Lung (tissue), 12 donors: ENCODE measurements around the gene NRXN2. TPM values are rescaled to one million over a fixed set of nuclear protein-coding genes. Genes with fewer than 3 reads are reported as not detected.

ENCODE experiments used
- ATAC-seq: fragments of 200-7000 bp; cut with Tn5 transposase; one replicate; pipeline ENCODE4 v1.9.1; 2020; ENCODE audit warnings: moderate number of reproducible peaks; ENCODE audit not compliant: insufficient read depth, low FRiP score
- DNase-seq, 3 donors: peaks; one replicate each; pipeline ENCODE4 v3.0.0-alpha.2; 2013 to 2017
- H3K27ac ChIP-seq, 2 donors: one replicate each; pipeline ENCODE4 v1.5.1; 2013; ENCODE audit warnings: mild to moderate bottlenecking in 2 of 2, moderate library complexity in 2 of 2, control low read depth in 1 of 2, inconsistent platforms in 1 of 2, low read depth in 1 of 2, low read length in 1 of 2
- H3K27me3 ChIP-seq, 3 donors: one replicate each; pipeline ENCODE4 v1.5.1; 2013; ENCODE audit warnings: low read length in 2 of 3; ENCODE audit not compliant: control insufficient read depth in 3 of 3, insufficient read depth in 3 of 3
- H3K36me3 ChIP-seq, 4 donors: one replicate each; pipeline ENCODE4 v1.5.1; 2013; ENCODE audit warnings: low read length in 4 of 4, mild to moderate bottlenecking in 1 of 4, moderate library complexity in 1 of 4; ENCODE audit not compliant: control insufficient read depth in 4 of 4, insufficient read depth in 4 of 4
- H3K4me1 ChIP-seq, 5 donors: one replicate each; pipeline ENCODE4 v1.5.1; 2013; ENCODE audit warnings: low read length in 5 of 5, mild to moderate bottlenecking in 2 of 5, moderate library complexity in 1 of 5; ENCODE audit not compliant: control insufficient read depth in 5 of 5, insufficient read depth in 5 of 5
- H3K4me3 ChIP-seq: one replicate; pipeline ENCODE4 v1.5.1; 2013; ENCODE audit warnings: mild to moderate bottlenecking, control low read depth, moderate library complexity
- H3K9ac ChIP-seq, 2 donors: one replicate each; pipeline ENCODE4 v1.5.1; 2013; ENCODE audit warnings: low read length in 2 of 2, control low read depth in 1 of 2; ENCODE audit not compliant: insufficient read depth in 1 of 2
- H3K9me3 ChIP-seq, 4 donors: one replicate each; pipeline ENCODE4 v1.5.1; 2013; ENCODE audit warnings: low read length in 3 of 4, mild to moderate bottlenecking in 1 of 4, moderate library complexity in 1 of 4; ENCODE audit not compliant: control insufficient read depth in 4 of 4, insufficient read depth in 3 of 4
- CTCF ChIP-seq: IDR thresholded peaks from 2 replicates; pipeline ENCODE4 v1.5.1; 2012; ENCODE audit warnings: mild to moderate bottlenecking; ENCODE audit errors: control extremely low read depth, extremely low read depth
- WGBS, 2 donors: extraction: QIAGEN DNeasy Blood & Tissue Kit; methylation state at CpG; one replicate each; pipeline ENCODE4 v1.1.7; 2013; 5-methylcytosine and 5-hydroxymethylcytosine counted together
- polyA plus RNA-seq, 2 donors: library from polyadenylated mRNA; stranded (reverse); fragments of 200-250 nt; gene quantifications; one replicate each; pipeline ENCODE4 v1.2.1, GENCODE V29; 2013
- total RNA-seq, 2 donors: library from RNA; depleted of rRNA in 1 of 2; stranded (reverse); fragments of >200 nt in 1 of 2; gene quantifications; one replicate each; pipeline ENCODE4 v1.2.1, GENCODE V29; 2014 to 2021
- donor health status: control.
- donor health status: control.
- donor health status: Bipolar disorder and iron deficiency.
- donor health status: healthy.
- donor health status: DM: yes; HTN: yes; CAD: no.

Gene NRXN2
- total and polyA plus RNA-seq, 4 donors, result 0.39 to 6.6 (median 1.1) TPM

DNA sequence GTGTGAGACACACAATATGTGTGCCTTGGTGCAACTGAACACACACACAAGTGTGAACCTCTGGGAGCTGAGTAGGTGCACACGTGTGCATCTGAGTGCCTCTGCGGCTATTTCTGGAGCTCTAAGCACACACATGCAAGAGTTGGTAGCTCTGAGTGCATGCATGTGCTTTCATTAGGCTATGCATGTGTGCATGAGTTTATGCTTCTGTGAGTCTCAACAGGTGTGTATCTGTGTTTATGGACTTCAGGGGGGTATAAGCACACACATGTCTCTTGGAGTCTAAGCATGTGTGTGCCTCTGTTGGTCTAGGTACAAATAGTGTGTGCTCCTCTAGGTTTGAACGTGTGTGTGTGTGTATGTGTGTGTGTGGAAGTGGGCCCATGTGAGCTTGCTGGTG lies 106.2 kb downstream of the NRXN2 start:
- 78 to 88% methylated on average over 3 of the region's 3 CpGs for WGBS, 2 donors
- DNase-seq, result no peak
- no peak for ATAC-seq
- H3K27ac ChIP-seq, result no peak overlapping the region
- TF ChIP-seq CTCF, result no peak
- H3K27me3 ChIP-seq, result no peaks in the 10 kb centered on the region
- peaks cover 0 to 11% (median 0%) of the 10 kb centered on the region in 4 donors for H3K36me3 ChIP-seq
- H3K4me3 ChIP-seq, result no peak overlapping the region
- no peak overlapping the region for H3K9ac ChIP-seq
- peaks cover 0 to 38% (median 26%) of the 10 kb centered on the region in 5 donors for H3K4me1 ChIP-seq
- no peaks in the 10 kb centered on the region for H3K9me3 ChIP-seq

GRCh38 chr11:64614917-64615316 lies 108.1 kb downstream of the NRXN2 start:
- Histone ChIP-seq H3K4me3 (no peak overlapping the region), H3K27me3 (no peaks in the 10 kb centered on the region), H3K27ac (no peak overlapping the region), H3K36me3 (peaks cover 0 to 11% (median 0%) of the 10 kb centered on the region in 4 donors), H3K9ac (no peak overlapping the region), H3K4me1 (peaks cover 0 to 19% (median 11%) of the 10 kb centered on the region in 5 donors), H3K9me3 (no peaks in the 10 kb centered on the region)
- TF ChIP-seq CTCF, result no peak
- no peak for DNase-seq
- WGBS, 2 donors, result 48 to 61% methylated on average over 5 of the region's 5 CpGs
- no peak for ATAC-seq

- no peak for TF ChIP-seq CTCF
- Histone ChIP-seq H3K36me3 (peaks cover 0 to 11% (median 0%) of the 10 kb centered on the region in 4 donors), H3K9ac (no peak overlapping the region), H3K4me1 (peaks cover 0 to 9% (median 0%) of the 10 kb centered on the region in 5 donors), H3K9me3 (no peaks in the 10 kb centered on the region), H3K27me3 (peaks cover 0 to 3% (median 0%) of the 10 kb centered on the region in 3 donors), H3K4me3 (no peak overlapping the region), H3K27ac (no peak overlapping the region)
- no peak for DNase-seq
- no peak for ATAC-seq
- WGBS, 2 donors, result 88 to 93% methylated on average over 6 of the region's 6 CpGs
Measured at GRCh38 chr11:64613648-64614047, 109.3 kb downstream of the NRXN2 start.
